K562 (cell line): ENCODE data around the gene THAP11. TPM values are rescaled to one million over a fixed set of nuclear protein-coding genes. Genes with fewer than 3 reads are reported as not detected.

ENCODE experiments used
- ATF7 ChIP-seq: fragments of 450-650 bp; IDR thresholded peaks from 2 replicates; pipeline ENCODE4 v1.7.1; 2014; ENCODE audit warnings: mild to moderate bottlenecking, moderate library complexity
- CHCHD3 ChIP-seq: fragments of 250-450 bp; sonication (Bioruptor Pico); IDR thresholded peaks from 2 replicates; pipeline ENCODE4 v2.1.2; 2022; ENCODE audit warnings: mild to moderate bottlenecking
- FUS ChIP-seq: fragments of 200-400 bp; formaldehyde crosslinking; optimal IDR thresholded peaks from 2 replicates; pipeline ENCODE3; 2017; ENCODE audit warnings: low read depth, low read length
- HCFC1 ChIP-seq: IDR thresholded peaks from 2 replicates; pipeline ENCODE4 v1.6.1; 2012; ENCODE audit warnings: low read depth, low read length, improper control_type of control experiment
- ILF3 ChIP-seq: fragments of 450-650 bp; IDR thresholded peaks from 2 replicates; pipeline ENCODE4 v1.6.1; 2018; ENCODE audit warnings: antibody characterized with exemption, mild to moderate bottlenecking, moderate library complexity, borderline replicate concordance
- PHF20 ChIP-seq: fragments of 450-650 bp; IDR thresholded peaks from 2 replicates; pipeline ENCODE4 v1.6.1; 2018; ENCODE audit not compliant: partially characterized antibody
- SOX6 ChIP-seq: fragments of 450-650 bp; IDR thresholded peaks from 2 replicates; pipeline ENCODE4 v1.6.1; 2014; ENCODE audit warnings: mild to moderate bottlenecking
- SRF ChIP-seq, 2 experiments: fragments of 250-450, 450-650 bp in 1 of 2; sonication (Bioruptor Pico) in 1 of 2; sonication (generic) in 1 of 2; formaldehyde crosslinking; IDR thresholded peaks; 2 replicates each; pipeline versions ENCODE4 v1.5.0 to v1.5.1; 2020 to 2022; ENCODE audit warnings: mild to moderate bottlenecking in 1 of 2, missing genetic modification reagents in 1 of 2
- TAL1 ChIP-seq: fragments of 450-650 bp; IDR thresholded peaks from 2 replicates; pipeline ENCODE4 v1.6.1; 2016; ENCODE audit warnings: mild to moderate bottlenecking
- TBL1XR1 ChIP-seq, 2 experiments: IDR thresholded peaks; 2 replicates each; pipeline ENCODE4 v1.6.1; 2012; ENCODE audit warnings: improper control_type of control experiment in 2 of 2, low read length in 2 of 2, mild to moderate bottlenecking in 1 of 2
- XRCC3 ChIP-seq: fragments of 450-650 bp; IDR thresholded peaks from 2 replicates; pipeline ENCODE4 v1.6.1; 2017; ENCODE audit warnings: mild to moderate bottlenecking, moderate library complexity
- ZBTB17 ChIP-seq: fragments of 450-650 bp; formaldehyde crosslinking; IDR thresholded peaks from 2 replicates; pipeline ENCODE4 v1.4.0; 2020; ENCODE audit warnings: mild to moderate bottlenecking
- ZBTB8A ChIP-seq: fragments of 450-650 bp; IDR thresholded peaks from 2 replicates; pipeline ENCODE4 v1.6.1; 2018; ENCODE audit warnings: mild to moderate bottlenecking, moderate library complexity; ENCODE audit not compliant: partially characterized antibody
- ZNF3 ChIP-seq: fragments of 250-450 bp; sonication (Bioruptor Pico); IDR thresholded peaks from 2 replicates; pipeline ENCODE4 v1.5.0; 2021; ENCODE audit warnings: mild to moderate bottlenecking, moderate library complexity
- ZNF507 ChIP-seq: conservative IDR thresholded peaks from 2 replicates; pipeline ENCODE4 v1.6.1; 2017; ENCODE audit warnings: missing genetic modification characterization, missing compliant biosample characterization
- polyA plus RNA-seq, 8 experiments: library from polyadenylated mRNA; depleted of rRNA in 4 of 8; stranded (reverse) in 5 of 8; unstranded in 3 of 8; fragments of >200 nt; fragmentation: Nextera tagmentation in 2 of 8; fragmentation: Illumina TruSeq in 1 of 8; extraction: Ambion mirVana in 2 of 8; extraction: Trizol in 1 of 8; gene quantifications; 2 replicates each; pipeline versions ENCODE4 v1.2.1 to v1.2.3, GENCODE V29; 2011 to 2014; ENCODE audit warnings: inconsistent platforms in 1 of 8, missing spikeins in 1 of 8
- total RNA-seq, 7 experiments: library from RNA; depleted of rRNA in 6 of 7; stranded (reverse); fragments of >200 nt in 6 of 7; fragmentation: Illumina TruSeq in 2 of 7; extraction: Trizol in 2 of 7; gene quantifications; 2 replicates each; pipeline versions ENCODE4 v1.2.1 to v1.2.3, GENCODE V29; 2011 to 2021; ENCODE audit warnings: low replicate concordance in 1 of 7
- TF ChIP-seq, protein P1 (sequence below): IDR thresholded peaks from 2 replicates; pipeline ENCODE4 v1.6.1; 2016; ENCODE audit warnings: missing genetic modification characterization, missing compliant biosample characterization
- TF ChIP-seq, protein P2 (sequence below): fragments of 450-650 bp; IDR thresholded peaks from 2 replicates; pipeline ENCODE4 v1.6.1; 2014; ENCODE audit warnings: low read depth, mild to moderate bottlenecking, moderate library complexity, borderline replicate concordance
- TF ChIP-seq, protein P3 (sequence below): fragments of 450-650 bp; IDR thresholded peaks from 2 replicates; pipeline ENCODE4 v1.6.1; 2018; ENCODE audit not compliant: partially characterized antibody

The THAP11 gene
- total and polyA plus RNA-seq, 9 of the 15 experiments (the other 6 are each of a cell fraction or from before 2014, with no cell fraction given): 2.4 to 31.6 (median 21.4) TPM

DNA sequence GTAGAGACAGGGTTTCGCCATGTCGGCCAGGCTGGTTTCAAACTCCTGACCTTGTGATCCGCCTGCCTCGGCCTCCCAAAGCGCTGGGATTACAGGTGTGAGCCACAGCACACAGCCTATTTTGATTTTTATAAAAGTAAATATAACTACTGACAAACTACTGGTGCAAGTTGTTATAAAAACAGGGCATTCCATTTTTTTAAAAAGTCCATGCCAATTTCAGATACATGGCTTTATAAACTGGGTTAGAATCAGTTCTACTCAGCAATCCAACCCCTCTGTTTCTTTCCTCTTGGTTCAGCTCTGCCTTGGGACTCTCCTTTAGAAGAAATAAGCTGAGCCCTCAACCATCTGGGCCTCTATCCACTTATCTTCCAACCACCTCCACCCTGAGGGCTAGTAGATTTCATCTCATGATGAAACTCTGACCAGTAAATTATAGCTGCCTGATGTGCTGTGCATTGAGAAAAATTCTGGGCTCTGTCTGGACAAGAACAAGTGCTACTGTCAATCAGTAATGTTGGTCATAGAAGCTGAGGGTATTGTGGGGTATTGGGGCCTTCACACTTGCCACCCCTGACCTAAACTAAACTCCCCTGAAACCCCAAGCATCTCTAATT lies 45.9 kb upstream of the THAP11 start (continued):
- TF ChIP-seq, protein P1, sequence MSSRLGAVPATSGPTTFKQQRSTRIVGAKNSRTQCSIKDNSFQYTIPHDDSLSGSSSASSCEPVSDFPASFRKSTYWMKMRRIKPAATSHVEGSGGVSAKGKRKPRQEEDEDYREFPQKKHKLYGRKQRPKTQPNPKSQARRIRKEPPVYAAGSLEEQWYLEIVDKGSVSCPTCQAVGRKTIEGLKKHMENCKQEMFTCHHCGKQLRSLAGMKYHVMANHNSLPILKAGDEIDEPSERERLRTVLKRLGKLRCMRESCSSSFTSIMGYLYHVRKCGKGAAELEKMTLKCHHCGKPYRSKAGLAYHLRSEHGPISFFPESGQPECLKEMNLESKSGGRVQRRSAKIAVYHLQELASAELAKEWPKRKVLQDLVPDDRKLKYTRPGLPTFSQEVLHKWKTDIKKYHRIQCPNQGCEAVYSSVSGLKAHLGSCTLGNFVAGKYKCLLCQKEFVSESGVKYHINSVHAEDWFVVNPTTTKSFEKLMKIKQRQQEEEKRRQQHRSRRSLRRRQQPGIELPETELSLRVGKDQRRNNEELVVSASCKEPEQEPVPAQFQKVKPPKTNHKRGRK: no peak
- TF ChIP-seq CHCHD3 (CRISPR knock-in tag) (no peak), ZNF507 (no peak), XRCC3 (no peak), ZBTB17 (CRISPR knock-in tag) (no peak), SOX6 (no peak), TAL1 (no peak; the same call in 1 of the 2 replicates), SRF (CRISPR knock-in tag; IDR thresholded peaks at IDR 0.05) (no peak), ATF7 (peak; percentile 40; the same call in 1 of the 2 replicates), ILF3 (no peak), ZBTB8A (no peak), FUS (no peak), ZNF3 (CRISPR knock-in tag) (no peak), TBL1XR1 (IDR thresholded peaks at IDR 0.05; ENCODE audit: low read length in 2 of 2) (no peak), PHF20 (no peak), HCFC1 (no peak)
- TF ChIP-seq, protein P2, sequence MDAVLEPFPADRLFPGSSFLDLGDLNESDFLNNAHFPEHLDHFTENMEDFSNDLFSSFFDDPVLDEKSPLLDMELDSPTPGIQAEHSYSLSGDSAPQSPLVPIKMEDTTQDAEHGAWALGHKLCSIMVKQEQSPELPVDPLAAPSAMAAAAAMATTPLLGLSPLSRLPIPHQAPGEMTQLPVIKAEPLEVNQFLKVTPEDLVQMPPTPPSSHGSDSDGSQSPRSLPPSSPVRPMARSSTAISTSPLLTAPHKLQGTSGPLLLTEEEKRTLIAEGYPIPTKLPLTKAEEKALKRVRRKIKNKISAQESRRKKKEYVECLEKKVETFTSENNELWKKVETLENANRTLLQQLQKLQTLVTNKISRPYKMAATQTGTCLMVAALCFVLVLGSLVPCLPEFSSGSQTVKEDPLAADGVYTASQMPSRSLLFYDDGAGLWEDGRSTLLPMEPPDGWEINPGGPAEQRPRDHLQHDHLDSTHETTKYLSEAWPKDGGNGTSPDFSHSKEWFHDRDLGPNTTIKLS: no peak
- TF ChIP-seq, protein P3, sequence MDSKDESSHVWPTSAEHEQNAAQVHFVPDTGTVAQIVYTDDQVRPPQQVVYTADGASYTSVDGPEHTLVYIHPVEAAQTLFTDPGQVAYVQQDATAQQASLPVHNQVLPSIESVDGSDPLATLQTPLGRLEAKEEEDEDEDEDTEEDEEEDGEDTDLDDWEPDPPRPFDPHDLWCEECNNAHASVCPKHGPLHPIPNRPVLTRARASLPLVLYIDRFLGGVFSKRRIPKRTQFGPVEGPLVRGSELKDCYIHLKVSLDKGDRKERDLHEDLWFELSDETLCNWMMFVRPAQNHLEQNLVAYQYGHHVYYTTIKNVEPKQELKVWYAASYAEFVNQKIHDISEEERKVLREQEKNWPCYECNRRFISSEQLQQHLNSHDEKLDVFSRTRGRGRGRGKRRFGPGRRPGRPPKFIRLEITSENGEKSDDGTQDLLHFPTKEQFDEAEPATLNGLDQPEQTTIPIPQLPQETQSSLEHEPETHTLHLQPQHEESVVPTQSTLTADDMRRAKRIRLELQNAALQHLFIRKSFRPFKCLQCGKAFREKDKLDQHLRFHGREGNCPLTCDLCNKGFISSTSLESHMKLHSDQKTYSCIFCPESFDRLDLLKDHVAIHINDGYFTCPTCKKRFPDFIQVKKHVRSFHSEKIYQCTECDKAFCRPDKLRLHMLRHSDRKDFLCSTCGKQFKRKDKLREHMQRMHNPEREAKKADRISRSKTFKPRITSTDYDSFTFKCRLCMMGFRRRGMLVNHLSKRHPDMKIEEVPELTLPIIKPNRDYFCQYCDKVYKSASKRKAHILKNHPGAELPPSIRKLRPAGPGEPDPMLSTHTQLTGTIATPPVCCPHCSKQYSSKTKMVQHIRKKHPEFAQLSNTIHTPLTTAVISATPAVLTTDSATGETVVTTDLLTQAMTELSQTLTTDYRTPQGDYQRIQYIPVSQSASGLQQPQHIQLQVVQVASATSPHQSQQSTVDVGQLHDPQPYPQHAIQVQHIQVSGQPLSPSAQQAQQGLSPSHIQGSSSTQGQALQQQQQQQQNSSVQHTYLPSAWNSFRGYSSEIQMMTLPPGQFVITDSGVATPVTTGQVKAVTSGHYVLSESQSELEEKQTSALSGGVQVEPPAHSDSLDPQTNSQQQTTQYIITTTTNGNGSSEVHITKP: peak; percentile 93
